ENCODE results near the gene RIT2.

The RIT2 gene

DNA sequence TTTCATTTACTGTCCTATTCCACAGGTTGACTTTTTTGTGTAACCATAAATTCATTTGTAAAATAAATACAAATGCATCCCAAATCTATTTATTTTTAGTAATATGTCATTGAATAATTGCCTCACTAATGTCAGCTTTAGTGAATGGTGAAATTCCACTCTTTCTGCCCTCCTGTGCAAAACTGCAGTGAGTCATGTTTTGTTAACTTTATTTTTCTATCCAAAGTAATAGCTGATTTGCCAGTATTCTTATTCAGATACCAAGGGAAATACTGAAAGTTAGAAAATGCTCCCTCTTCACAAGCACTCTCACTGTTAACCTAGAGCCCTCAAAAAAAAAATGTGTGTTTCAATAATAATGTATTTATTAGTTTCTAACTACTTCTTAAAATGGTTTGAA is 322.8 kb downstream of the RIT2 start:
- H3K36me3 ChIP-seq (ENCODE audit: control insufficient read depth in 2 of 2, insufficient read depth in 2 of 2, low read length in 2 of 2) = no peaks in the 10 kb centered on the region
- H3K4me3 ChIP-seq (ENCODE audit: low read length in 2 of 2) = no peak overlapping the region
- H3K27ac ChIP-seq (ENCODE audit: low read depth in 2 of 2, low read length in 2 of 2) = no peak overlapping the region
- H3K4me1 ChIP-seq (ENCODE audit: control insufficient read depth in 2 of 2, insufficient read depth in 2 of 2, low read length in 2 of 2) = no peaks in the 10 kb centered on the region
- H3K9me3 ChIP-seq (ENCODE audit: control insufficient read depth in 2 of 2, low read length in 2 of 2) = no peaks in the 10 kb centered on the region
- H3K9ac ChIP-seq (ENCODE audit: low read depth in 1 of 2, low read length in 2 of 2) = no peak overlapping the region
- no peaks in the 10 kb centered on the region for H3K27me3 ChIP-seq (ENCODE audit: control insufficient read depth in 2 of 2, insufficient read depth in 2 of 2, low read length in 2 of 2)

GRCh38 chr18:42784632-42785031 is 330.9 kb downstream of the RIT2 start:
- no peaks in the 10 kb centered on the region for H3K4me1 ChIP-seq (ENCODE audit: control insufficient read depth in 2 of 2, insufficient read depth in 2 of 2, low read length in 2 of 2)
- no peaks in the 10 kb centered on the region for H3K27me3 ChIP-seq (ENCODE audit: control insufficient read depth in 2 of 2, insufficient read depth in 2 of 2, low read length in 2 of 2)
- H3K27ac ChIP-seq (ENCODE audit: low read depth in 2 of 2, low read length in 2 of 2) = no peak overlapping the region
- no peak overlapping the region for H3K9ac ChIP-seq (ENCODE audit: low read depth in 1 of 2, low read length in 2 of 2)
- no peak overlapping the region for H3K4me3 ChIP-seq (ENCODE audit: low read length in 2 of 2)
- no peaks in the 10 kb centered on the region for H3K9me3 ChIP-seq (ENCODE audit: control insufficient read depth in 2 of 2, low read length in 2 of 2)
- H3K36me3 ChIP-seq (ENCODE audit: control insufficient read depth in 2 of 2, insufficient read depth in 2 of 2, low read length in 2 of 2) = no peaks in the 10 kb centered on the region

- H3K27me3 ChIP-seq (ENCODE audit: control insufficient read depth in 2 of 2, insufficient read depth in 2 of 2, low read length in 2 of 2) = no peaks in the 10 kb centered on the region
- no peak overlapping the region for H3K9ac ChIP-seq (ENCODE audit: low read depth in 1 of 2, low read length in 2 of 2)
- no peak overlapping the region for H3K4me3 ChIP-seq (ENCODE audit: low read length in 2 of 2)
- H3K4me1 ChIP-seq (ENCODE audit: control insufficient read depth in 2 of 2, insufficient read depth in 2 of 2, low read length in 2 of 2) = no peaks in the 10 kb centered on the region
- no peaks in the 10 kb centered on the region for H3K36me3 ChIP-seq (ENCODE audit: control insufficient read depth in 2 of 2, insufficient read depth in 2 of 2, low read length in 2 of 2)
- no peaks in the 10 kb centered on the region for H3K9me3 ChIP-seq (ENCODE audit: control insufficient read depth in 2 of 2, low read length in 2 of 2)
- no peak overlapping the region for H3K27ac ChIP-seq (ENCODE audit: low read depth in 2 of 2, low read length in 2 of 2)
Measured at GRCh38 chr18:42782929-42783328, 332.6 kb downstream of the RIT2 start.

- no peak overlapping the region for H3K9ac ChIP-seq (ENCODE audit: low read depth in 1 of 2, low read length in 2 of 2)
- H3K27me3 ChIP-seq (ENCODE audit: control insufficient read depth in 2 of 2, insufficient read depth in 2 of 2, low read length in 2 of 2) = no peaks in the 10 kb centered on the region
- H3K27ac ChIP-seq (ENCODE audit: low read depth in 2 of 2, low read length in 2 of 2) = no peak overlapping the region
- H3K4me3 ChIP-seq (ENCODE audit: low read length in 2 of 2) = no peak overlapping the region
- H3K4me1 ChIP-seq (ENCODE audit: control insufficient read depth in 2 of 2, insufficient read depth in 2 of 2, low read length in 2 of 2) = no peaks in the 10 kb centered on the region
- H3K36me3 ChIP-seq (ENCODE audit: control insufficient read depth in 2 of 2, insufficient read depth in 2 of 2, low read length in 2 of 2) = no peaks in the 10 kb centered on the region
- H3K9me3 ChIP-seq (ENCODE audit: control insufficient read depth in 2 of 2, low read length in 2 of 2) = no peaks in the 10 kb centered on the region
Measured at GRCh38 chr18:42781298-42781815, 334.1 kb downstream of the RIT2 start.

DNA sequence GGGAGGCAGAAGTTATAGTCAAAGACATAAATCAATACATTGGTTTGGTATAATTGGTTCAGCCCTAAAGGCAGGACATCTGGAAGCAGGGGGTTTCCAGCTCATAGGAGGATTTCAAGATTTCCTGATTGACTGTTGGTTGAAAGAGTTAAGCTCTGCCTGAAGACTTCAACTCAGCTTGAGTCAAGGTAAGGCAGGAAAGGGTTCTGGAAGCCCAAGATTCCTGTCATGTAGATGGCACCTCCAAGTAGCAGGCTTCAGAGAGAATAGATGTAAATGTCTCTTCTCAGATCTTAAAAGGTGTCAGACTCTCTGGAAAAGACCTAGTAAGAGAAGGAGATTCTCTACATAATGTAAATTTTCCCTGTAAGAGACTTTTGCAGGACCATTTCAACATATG is 335.3 kb downstream of the RIT2 start:
- Histone ChIP-seq H3K36me3 (ENCODE audit: control insufficient read depth in 2 of 2, insufficient read depth in 2 of 2, low read length in 2 of 2) (no peaks in the 10 kb centered on the region), H3K9ac (ENCODE audit: low read depth in 1 of 2, low read length in 2 of 2) (no peak overlapping the region), H3K4me3 (ENCODE audit: low read length in 2 of 2) (no peak overlapping the region), H3K27ac (ENCODE audit: low read depth in 2 of 2, low read length in 2 of 2) (no peak overlapping the region), H3K4me1 (ENCODE audit: control insufficient read depth in 2 of 2, insufficient read depth in 2 of 2, low read length in 2 of 2) (no peaks in the 10 kb centered on the region), H3K27me3 (ENCODE audit: control insufficient read depth in 2 of 2, insufficient read depth in 2 of 2, low read length in 2 of 2) (no peaks in the 10 kb centered on the region), H3K9me3 (ENCODE audit: control insufficient read depth in 2 of 2, low read length in 2 of 2) (no peaks in the 10 kb centered on the region)

GRCh38 chr18:42778445-42779042 is 336.9 kb downstream of the RIT2 start:
- Histone ChIP-seq H3K27me3 (ENCODE audit: control insufficient read depth in 2 of 2, insufficient read depth in 2 of 2, low read length in 2 of 2) (no peaks in the 10 kb centered on the region), H3K9ac (ENCODE audit: low read depth in 1 of 2, low read length in 2 of 2) (no peak overlapping the region), H3K27ac (ENCODE audit: low read depth in 2 of 2, low read length in 2 of 2) (no peak overlapping the region), H3K4me3 (ENCODE audit: low read length in 2 of 2) (no peak overlapping the region), H3K4me1 (ENCODE audit: control insufficient read depth in 2 of 2, insufficient read depth in 2 of 2, low read length in 2 of 2) (no peaks in the 10 kb centered on the region), H3K36me3 (ENCODE audit: control insufficient read depth in 2 of 2, insufficient read depth in 2 of 2, low read length in 2 of 2) (no peaks in the 10 kb centered on the region), H3K9me3 (ENCODE audit: control insufficient read depth in 2 of 2, low read length in 2 of 2) (no peaks in the 10 kb centered on the region)

DNA sequence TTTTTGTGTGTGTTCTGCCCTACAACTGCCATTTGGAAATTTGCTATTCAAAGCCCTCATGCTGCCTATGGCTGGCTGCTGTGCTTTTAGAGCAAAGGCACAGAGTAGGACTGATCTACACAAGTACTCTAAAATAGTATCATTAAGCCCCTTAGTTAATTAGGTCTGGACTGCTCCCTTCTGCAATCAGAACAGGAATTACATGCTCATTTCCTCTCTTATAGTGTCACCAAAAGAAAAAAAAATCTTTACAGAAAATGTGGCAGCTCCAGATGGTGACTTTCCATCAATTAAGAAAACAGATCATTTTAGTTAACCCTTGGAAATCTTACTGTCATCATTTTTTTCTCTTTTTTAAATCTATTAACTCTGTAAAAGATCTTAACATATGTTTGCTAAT is 337.5 kb downstream of the RIT2 start:
- H3K9me3 ChIP-seq (ENCODE audit: control insufficient read depth in 2 of 2, low read length in 2 of 2) = no peaks in the 10 kb centered on the region
- no peak overlapping the region for H3K4me3 ChIP-seq (ENCODE audit: low read length in 2 of 2)
- H3K9ac ChIP-seq (ENCODE audit: low read depth in 1 of 2, low read length in 2 of 2) = no peak overlapping the region
- H3K4me1 ChIP-seq (ENCODE audit: control insufficient read depth in 2 of 2, insufficient read depth in 2 of 2, low read length in 2 of 2) = no peaks in the 10 kb centered on the region
- H3K27ac ChIP-seq (ENCODE audit: low read depth in 2 of 2, low read length in 2 of 2) = no peak overlapping the region
- no peaks in the 10 kb centered on the region for H3K27me3 ChIP-seq (ENCODE audit: control insufficient read depth in 2 of 2, insufficient read depth in 2 of 2, low read length in 2 of 2)
- H3K36me3 ChIP-seq (ENCODE audit: control insufficient read depth in 2 of 2, insufficient read depth in 2 of 2, low read length in 2 of 2) = no peaks in the 10 kb centered on the region

GRCh38 chr18:42773870-42774269 is 341.6 kb downstream of the RIT2 start:
- no peaks in the 10 kb centered on the region for H3K4me1 ChIP-seq (ENCODE audit: control insufficient read depth in 2 of 2, insufficient read depth in 2 of 2, low read length in 2 of 2)
- H3K36me3 ChIP-seq (ENCODE audit: control insufficient read depth in 2 of 2, insufficient read depth in 2 of 2, low read length in 2 of 2) = no peaks in the 10 kb centered on the region
- no peak overlapping the region for H3K9ac ChIP-seq (ENCODE audit: low read depth in 1 of 2, low read length in 2 of 2)
- no peak overlapping the region for H3K4me3 ChIP-seq (ENCODE audit: low read length in 2 of 2)
- no peaks in the 10 kb centered on the region for H3K9me3 ChIP-seq (ENCODE audit: control insufficient read depth in 2 of 2, low read length in 2 of 2)
- H3K27ac ChIP-seq (ENCODE audit: low read depth in 2 of 2, low read length in 2 of 2) = no peak overlapping the region
- H3K27me3 ChIP-seq (ENCODE audit: control insufficient read depth in 2 of 2, insufficient read depth in 2 of 2, low read length in 2 of 2) = no peaks in the 10 kb centered on the region

GRCh38 chr18:42771936-42772335 is 343.5 kb downstream of the RIT2 start:
- Histone ChIP-seq H3K36me3 (ENCODE audit: control insufficient read depth in 2 of 2, insufficient read depth in 2 of 2, low read length in 2 of 2) (no peaks in the 10 kb centered on the region), H3K4me3 (ENCODE audit: low read length in 2 of 2) (no peak overlapping the region), H3K9me3 (ENCODE audit: control insufficient read depth in 2 of 2, low read length in 2 of 2) (no peaks in the 10 kb centered on the region), H3K4me1 (ENCODE audit: control insufficient read depth in 2 of 2, insufficient read depth in 2 of 2, low read length in 2 of 2) (no peaks in the 10 kb centered on the region), H3K27ac (ENCODE audit: low read depth in 2 of 2, low read length in 2 of 2) (no peak overlapping the region), H3K27me3 (ENCODE audit: control insufficient read depth in 2 of 2, insufficient read depth in 2 of 2, low read length in 2 of 2) (no peaks in the 10 kb centered on the region), H3K9ac (ENCODE audit: low read depth in 1 of 2, low read length in 2 of 2) (no peak overlapping the region)

- Histone ChIP-seq H3K4me3 (ENCODE audit: low read length in 2 of 2) (no peak overlapping the region), H3K9ac (ENCODE audit: low read depth in 1 of 2, low read length in 2 of 2) (no peak overlapping the region), H3K9me3 (ENCODE audit: control insufficient read depth in 2 of 2, low read length in 2 of 2) (no peaks in the 10 kb centered on the region), H3K4me1 (ENCODE audit: control insufficient read depth in 2 of 2, insufficient read depth in 2 of 2, low read length in 2 of 2) (no peaks in the 10 kb centered on the region), H3K36me3 (ENCODE audit: control insufficient read depth in 2 of 2, insufficient read depth in 2 of 2, low read length in 2 of 2) (no peaks in the 10 kb centered on the region), H3K27ac (ENCODE audit: low read depth in 2 of 2, low read length in 2 of 2) (no peak overlapping the region), H3K27me3 (ENCODE audit: control insufficient read depth in 2 of 2, insufficient read depth in 2 of 2, low read length in 2 of 2) (no peaks in the 10 kb centered on the region)
Measured at GRCh38 chr18:42765302-42765701, 350.2 kb downstream of the RIT2 start.

DNA sequence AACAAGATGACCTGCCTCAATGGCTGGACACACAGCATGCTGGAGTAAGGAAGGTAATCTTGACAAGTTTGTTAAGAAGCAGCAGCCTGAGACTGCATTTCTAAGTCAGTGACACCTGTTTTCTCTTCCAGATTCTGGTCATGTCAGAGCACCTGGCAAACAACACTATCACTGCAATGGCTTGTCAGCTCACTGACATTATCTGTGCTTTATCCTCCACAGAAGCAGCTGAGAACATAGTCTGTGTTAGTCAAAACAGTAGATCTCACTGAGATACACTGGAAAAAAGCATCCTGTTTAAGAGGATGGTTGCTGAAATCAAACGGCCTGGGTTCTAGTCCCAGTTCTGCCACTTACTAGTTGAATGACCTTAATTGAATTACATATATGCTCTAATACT is 355.2 kb downstream of the RIT2 start:
- Histone ChIP-seq H3K36me3 (ENCODE audit: control insufficient read depth in 2 of 2, insufficient read depth in 2 of 2, low read length in 2 of 2) (no peaks in the 10 kb centered on the region), H3K27me3 (ENCODE audit: control insufficient read depth in 2 of 2, insufficient read depth in 2 of 2, low read length in 2 of 2) (no peaks in the 10 kb centered on the region), H3K9ac (ENCODE audit: low read depth in 1 of 2, low read length in 2 of 2) (no peak overlapping the region), H3K4me1 (ENCODE audit: control insufficient read depth in 2 of 2, insufficient read depth in 2 of 2, low read length in 2 of 2) (no peaks in the 10 kb centered on the region), H3K9me3 (ENCODE audit: control insufficient read depth in 2 of 2, low read length in 2 of 2) (no peaks in the 10 kb centered on the region), H3K27ac (ENCODE audit: low read depth in 2 of 2, low read length in 2 of 2) (no peak overlapping the region), H3K4me3 (ENCODE audit: low read length in 2 of 2) (no peak overlapping the region)

Measured in mucosa of rectum (tissue), 2 donors.